Stomach (tissue), 9 donors: Measurements from ENCODE around the gene MCF2L2. TPM values are rescaled to one million over a fixed set of nuclear protein-coding genes. Genes with fewer than 3 reads are reported as not detected.

Experiments used
- DNase-seq, 2 donors: peaks; one replicate each; pipeline versions ENCODE4 v3.0.0 to v3.0.0-alpha.2; 2013 to 2019
- H3K27ac ChIP-seq, 5 donors: fragments of 200-600 bp in 4 of 5; sonication (generic) in 4 of 5; one replicate each; pipeline ENCODE4 v1.5.1; 2013 to 2019; ENCODE audit warnings: mild to moderate bottlenecking in 1 of 5, moderate library complexity in 1 of 5
- H3K27me3 ChIP-seq, 3 donors: fragments of 200-600 bp; sonication (generic); one replicate each; pipeline ENCODE4 v1.5.1; 2017 to 2019; ENCODE audit warnings: mixed run types in 1 of 3
- H3K36me3 ChIP-seq, 4 donors: fragments of 200-600 bp; sonication (generic); 1 replicate in 3 of 4; 2 replicates in 1 of 4; pipeline ENCODE4 v1.5.1; 2016 to 2019
- H3K4me1 ChIP-seq, 4 donors: fragments of 200-600 bp; sonication (generic); one replicate each; pipeline ENCODE4 v1.5.1; 2016 to 2019
- H3K4me3 ChIP-seq, 4 donors: fragments of 200-600 bp; sonication (generic) in 3 of 4; one replicate each; pipeline ENCODE4 v1.5.1; 2016 to 2019; ENCODE audit warnings: mild to moderate bottlenecking in 1 of 4
- H3K9me3 ChIP-seq, 4 donors: fragments of 200-600 bp; sonication (generic); one replicate each; pipeline ENCODE4 v1.5.1; 2016 to 2019
- EP300 ChIP-seq: sonication (generic); formaldehyde crosslinking; IDR thresholded peaks from one replicate; pipeline ENCODE4 v1.6.1; 2017; ENCODE audit warnings: antibody characterized with exemption
- POLR2A ChIP-seq, 4 donors: fragments of 450-650 bp; IDR thresholded peaks; one replicate each; pipeline ENCODE4 v1.6.1; 2016; ENCODE audit warnings: antibody characterized with exemption in 4 of 4, control low read depth in 2 of 4, mild to moderate bottlenecking in 1 of 4, moderate library complexity in 1 of 4
- POLR2AphosphoS5 ChIP-seq, 3 donors: sonication (generic); formaldehyde crosslinking; IDR thresholded peaks; one replicate each; pipeline ENCODE4 v1.6.1; 2016; ENCODE audit warnings: antibody characterized with exemption in 3 of 3
- WGBS, 5 donors: extraction: QIAGEN DNeasy Blood & Tissue Kit in 3 of 5; methylation state at CpG; one replicate each; pipeline versions ENCODE4 v1.1.5 to v1.1.7; 2013 to 2018; 5-methylcytosine and 5-hydroxymethylcytosine counted together
- intact Hi-C: fragments of 100-400 bp; cut with DNase I; formaldehyde crosslinking; loops from one replicate; pipeline ENCODE4 v1.15.1; 2023; ENCODE audit warnings: low total_unique reads
- polyA plus RNA-seq, 3 donors: library from polyadenylated mRNA; stranded (reverse); fragments of 200-250 nt; gene quantifications; one replicate each; pipeline ENCODE4 v1.2.3, GENCODE V29; 2013
- total RNA-seq, 5 donors: library from RNA; depleted of rRNA; stranded (reverse); fragments of >200 nt; gene quantifications; one replicate each; pipeline versions ENCODE4 v1.1.0 to v1.2.3, GENCODE V29; 2014 to 2016
- TF ChIP-seq, protein P1 (sequence below), 7 experiments: fragments of 450-650 bp in 4 of 7; fragments of 200-600 bp in 3 of 7; sonication (generic) in 3 of 7; IDR thresholded peaks; one replicate each; pipeline ENCODE4 v1.5.1; 2016 to 2019; ENCODE audit warnings: antibody characterized with exemption in 7 of 7, control low read depth in 2 of 7, mild to moderate bottlenecking in 1 of 7
- donor health status: healthy with polysubstance abuse.
- donor health status: Bipolar disorder and iron deficiency.
- donor health status: healthy.

The MCF2L2 gene
- total and polyA plus RNA-seq, 8 donors: 0.05 to 2.0 (median 0.22) TPM; not detected in 2

DNA sequence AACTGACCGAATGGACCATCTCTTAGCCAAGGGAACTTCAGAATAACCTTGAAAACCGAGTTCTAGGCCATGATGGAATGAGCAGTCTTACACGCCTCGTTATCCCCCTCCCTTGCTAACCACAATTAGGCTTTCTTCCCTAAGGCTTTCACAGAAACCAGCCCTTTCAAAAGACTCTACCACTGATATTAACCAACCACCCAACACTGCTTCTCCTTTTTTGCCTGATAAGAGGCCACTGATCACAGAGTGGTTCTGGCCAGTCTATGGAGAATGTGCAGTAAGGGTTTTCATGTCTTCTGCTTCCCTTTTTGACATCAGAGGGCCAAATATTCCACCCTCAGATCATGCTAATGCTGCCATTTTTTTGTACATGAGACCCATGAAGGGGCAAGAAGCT, 59.3 kb downstream of the MCF2L2 start:
- no peaks in the 10 kb centered on the region for H3K36me3 ChIP-seq
- no peak overlapping the region for H3K27ac ChIP-seq
- TF ChIP-seq, protein P1, sequence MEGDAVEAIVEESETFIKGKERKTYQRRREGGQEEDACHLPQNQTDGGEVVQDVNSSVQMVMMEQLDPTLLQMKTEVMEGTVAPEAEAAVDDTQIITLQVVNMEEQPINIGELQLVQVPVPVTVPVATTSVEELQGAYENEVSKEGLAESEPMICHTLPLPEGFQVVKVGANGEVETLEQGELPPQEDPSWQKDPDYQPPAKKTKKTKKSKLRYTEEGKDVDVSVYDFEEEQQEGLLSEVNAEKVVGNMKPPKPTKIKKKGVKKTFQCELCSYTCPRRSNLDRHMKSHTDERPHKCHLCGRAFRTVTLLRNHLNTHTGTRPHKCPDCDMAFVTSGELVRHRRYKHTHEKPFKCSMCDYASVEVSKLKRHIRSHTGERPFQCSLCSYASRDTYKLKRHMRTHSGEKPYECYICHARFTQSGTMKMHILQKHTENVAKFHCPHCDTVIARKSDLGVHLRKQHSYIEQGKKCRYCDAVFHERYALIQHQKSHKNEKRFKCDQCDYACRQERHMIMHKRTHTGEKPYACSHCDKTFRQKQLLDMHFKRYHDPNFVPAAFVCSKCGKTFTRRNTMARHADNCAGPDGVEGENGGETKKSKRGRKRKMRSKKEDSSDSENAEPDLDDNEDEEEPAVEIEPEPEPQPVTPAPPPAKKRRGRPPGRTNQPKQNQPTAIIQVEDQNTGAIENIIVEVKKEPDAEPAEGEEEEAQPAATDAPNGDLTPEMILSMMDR (IDR thresholded peaks at IDR 0.05): no peak
- no peak for TF ChIP-seq EP300
- no peak for TF ChIP-seq POLR2AphosphoS5 (IDR thresholded peaks at IDR 0.05)
- no peak for TF ChIP-seq POLR2A (IDR thresholded peaks at IDR 0.05)
- peaks cover 0 to 9% (median 0%) of the 10 kb centered on the region in 4 donors for H3K4me1 ChIP-seq
- WGBS, 5 donors: 82 to 94% (median 88%) methylated on average over 4 of the region's 4 CpGs
- no peaks in the 10 kb centered on the region for H3K27me3 ChIP-seq
- intact Hi-C loops: no loop called here
- no peak overlapping the region for H3K4me3 ChIP-seq
- no peak for DNase-seq
- H3K9me3 ChIP-seq: no peaks in the 10 kb centered on the region

DNA sequence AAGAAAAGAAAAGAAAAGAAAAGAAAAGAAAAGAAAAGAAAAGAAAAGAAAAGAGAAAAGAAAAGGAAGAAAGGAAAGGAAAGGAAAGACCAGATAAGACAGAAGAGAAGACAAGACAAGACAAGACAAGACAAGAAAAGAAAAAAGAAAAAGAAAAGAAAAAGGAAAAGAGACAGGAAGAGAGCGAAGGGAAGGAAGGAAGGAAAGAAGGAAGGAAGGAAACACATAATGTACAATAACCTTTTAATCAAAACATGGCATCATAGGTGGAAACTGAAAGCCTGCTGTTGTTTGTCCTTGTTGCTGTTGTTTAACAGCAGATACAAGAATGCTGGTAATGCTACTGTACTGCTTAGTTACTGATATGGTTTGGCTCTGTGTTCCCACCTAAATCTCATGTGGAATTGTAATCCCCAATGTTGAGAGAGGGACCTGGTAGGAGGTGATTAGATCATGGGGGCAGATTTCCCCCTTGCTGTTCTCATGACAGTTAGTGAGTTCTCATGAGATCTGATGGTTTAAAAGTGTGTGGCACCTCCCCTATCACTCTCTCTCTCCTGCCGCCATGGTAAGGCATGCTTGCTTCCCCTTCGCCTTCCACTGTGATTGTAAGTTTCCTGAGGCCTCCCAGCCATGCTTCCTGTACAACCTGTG, 67.3 kb downstream of the MCF2L2 start:
- H3K27me3 ChIP-seq: no peaks in the 10 kb centered on the region
- 87 to 97% (median 94%) methylated on average over 3 of the region's 3 CpGs for WGBS, 5 donors

DNA sequence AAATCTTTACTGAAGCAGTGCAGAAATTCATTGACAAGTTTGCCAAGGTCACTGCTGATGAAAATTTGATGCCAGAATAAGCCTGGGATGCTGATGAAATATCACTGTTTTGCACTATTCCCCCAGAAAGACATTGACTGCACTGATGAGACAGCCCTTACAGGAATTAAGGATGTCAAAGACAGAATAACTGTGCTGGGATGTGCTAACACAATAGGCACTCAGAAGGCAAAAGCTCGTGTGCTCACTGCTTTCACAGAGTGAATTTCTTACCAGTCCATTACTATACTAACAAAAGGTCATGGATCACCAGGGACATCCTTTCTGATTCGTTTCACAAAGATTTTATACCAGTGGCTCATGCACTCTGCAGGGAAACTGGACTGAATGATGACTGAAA, 69.4 kb downstream of the MCF2L2 start:
- intact Hi-C loops: no loop called here
- TF ChIP-seq, protein P1 (IDR thresholded peaks at IDR 0.05): no peak
- TF ChIP-seq EP300 (no peak), POLR2AphosphoS5 (IDR thresholded peaks at IDR 0.05) (no peak), POLR2A (IDR thresholded peaks at IDR 0.05) (no peak)
- Histone ChIP-seq H3K36me3 (no peaks in the 10 kb centered on the region), H3K4me1 (no peaks in the 10 kb centered on the region), H3K9me3 (no peaks in the 10 kb centered on the region), H3K27ac (no peak overlapping the region), H3K4me3 (no peak overlapping the region), H3K27me3 (no peaks in the 10 kb centered on the region)
- no peak for DNase-seq
- WGBS, 5 donors: 42 to 65% (median 60%) methylated on average over 2 of the region's 2 CpGs

More for the DNA sequence above, 67.3 kb downstream of the MCF2L2 start:
- Histone ChIP-seq H3K9me3 (no peaks in the 10 kb centered on the region), H3K27ac (no peak overlapping the region), H3K4me3 (no peak overlapping the region), H3K36me3 (no peaks in the 10 kb centered on the region), H3K4me1 (no peaks in the 10 kb centered on the region)
- DNase-seq: no peak
- intact Hi-C loops: no loop called here
- TF ChIP-seq EP300 (no peak), POLR2A (IDR thresholded peaks at IDR 0.05) (no peak), POLR2AphosphoS5 (IDR thresholded peaks at IDR 0.05) (no peak)
- TF ChIP-seq, protein P1 (IDR thresholded peaks at IDR 0.05): no peak

DNA sequence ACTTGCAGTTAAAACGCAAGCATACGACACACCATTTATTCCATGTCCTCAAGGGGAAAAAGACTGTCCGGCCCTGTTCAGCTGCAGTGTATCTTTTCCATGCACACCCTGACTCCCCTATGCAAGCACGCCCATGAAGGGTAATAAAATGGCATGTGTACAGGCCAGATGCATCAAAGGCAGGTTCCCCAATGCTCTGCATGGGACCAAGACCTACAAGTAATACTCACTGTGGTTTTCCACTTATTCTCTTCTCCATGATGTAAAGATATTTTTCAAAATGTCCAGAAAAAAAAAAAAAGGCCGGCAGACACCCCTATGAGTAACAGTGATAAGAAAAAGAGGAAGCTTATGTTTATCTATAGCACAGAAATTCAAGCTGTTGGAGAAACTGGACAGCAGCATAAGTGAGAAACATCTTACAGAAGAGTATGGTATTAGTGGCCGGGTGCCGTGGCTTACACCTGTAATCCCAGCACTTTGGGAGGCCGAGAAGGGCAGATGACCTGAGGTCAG, 70.8 kb downstream of the MCF2L2 start:
- TF ChIP-seq POLR2A (IDR thresholded peaks at IDR 0.05) (no peak), EP300 (no peak), POLR2AphosphoS5 (IDR thresholded peaks at IDR 0.05) (no peak)
- TF ChIP-seq, protein P1 (IDR thresholded peaks at IDR 0.05): no peak
- H3K27ac ChIP-seq: no peak overlapping the region
- DNase-seq: no peak
- WGBS, 5 donors: 80 to 91% (median 82%) methylated on average over 8 of the region's 8 CpGs
- no peak overlapping the region for H3K4me3 ChIP-seq
- no peaks in the 10 kb centered on the region for H3K4me1 ChIP-seq
- no peaks in the 10 kb centered on the region for H3K36me3 ChIP-seq
- H3K9me3 ChIP-seq: no peaks in the 10 kb centered on the region
- intact Hi-C loops: no loop called here
- no peaks in the 10 kb centered on the region for H3K27me3 ChIP-seq
